Measurements from ENCODE around the gene AFF3. TPM values are rescaled to one million over a fixed set of nuclear protein-coding genes. Genes with fewer than 3 reads are reported as not detected.

The AFF3 gene
- total RNA-seq, 1 experiment from 2014 or later: 8.9 TPM

Other genes starting within 250 kb of the AFF3 start
- gene LONRF2, start 179.9 kb upstream of the AFF3 start, total RNA-seq (2014; rRNA removed; shearing (Covaris generic)): 0.17 and 0.65 TPM in 2 replicates

Measured in Daoy (cell line).